ENCODE measurements around the gene TEX53.

TEX53 gene

DNA sequence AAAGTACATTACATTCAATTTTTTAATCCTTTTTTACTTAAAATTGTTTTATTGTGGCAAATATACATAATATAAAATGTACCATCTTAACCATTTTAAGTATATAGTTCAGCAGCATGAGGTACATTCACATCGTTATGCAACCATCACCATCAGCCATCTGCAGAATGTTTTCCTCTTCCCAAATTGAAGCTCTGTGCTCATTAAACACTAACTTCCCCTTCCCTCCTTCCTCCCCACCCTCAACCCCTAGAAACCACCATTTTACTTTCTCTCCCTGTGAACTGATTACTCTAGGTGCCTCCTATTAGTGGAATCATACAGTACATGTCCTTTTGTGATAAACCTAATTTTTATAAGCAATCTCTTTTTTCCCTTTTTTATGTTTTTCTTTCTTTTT, 15.6 kb downstream of the TEX53 start:
- TF ChIP-seq EZH2phosphoT487 (IDR thresholded peaks at IDR 0.05; ENCODE audit: borderline replicate concordance): no peak
- TF ChIP-seq, protein P1, sequence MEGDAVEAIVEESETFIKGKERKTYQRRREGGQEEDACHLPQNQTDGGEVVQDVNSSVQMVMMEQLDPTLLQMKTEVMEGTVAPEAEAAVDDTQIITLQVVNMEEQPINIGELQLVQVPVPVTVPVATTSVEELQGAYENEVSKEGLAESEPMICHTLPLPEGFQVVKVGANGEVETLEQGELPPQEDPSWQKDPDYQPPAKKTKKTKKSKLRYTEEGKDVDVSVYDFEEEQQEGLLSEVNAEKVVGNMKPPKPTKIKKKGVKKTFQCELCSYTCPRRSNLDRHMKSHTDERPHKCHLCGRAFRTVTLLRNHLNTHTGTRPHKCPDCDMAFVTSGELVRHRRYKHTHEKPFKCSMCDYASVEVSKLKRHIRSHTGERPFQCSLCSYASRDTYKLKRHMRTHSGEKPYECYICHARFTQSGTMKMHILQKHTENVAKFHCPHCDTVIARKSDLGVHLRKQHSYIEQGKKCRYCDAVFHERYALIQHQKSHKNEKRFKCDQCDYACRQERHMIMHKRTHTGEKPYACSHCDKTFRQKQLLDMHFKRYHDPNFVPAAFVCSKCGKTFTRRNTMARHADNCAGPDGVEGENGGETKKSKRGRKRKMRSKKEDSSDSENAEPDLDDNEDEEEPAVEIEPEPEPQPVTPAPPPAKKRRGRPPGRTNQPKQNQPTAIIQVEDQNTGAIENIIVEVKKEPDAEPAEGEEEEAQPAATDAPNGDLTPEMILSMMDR (conservative IDR thresholded peaks at IDR 0.05; ENCODE audit: low read length): no peak
- H2AFZ ChIP-seq (ENCODE audit: low read length): no peak overlapping the region
- H3K9ac ChIP-seq (ENCODE audit: low read depth, low read length, poor library complexity, severe bottlenecking): no peak overlapping the region
- peaks cover 62% of the 10 kb centered on the region; the same call in 1 of the 2 replicates for H3K36me3 ChIP-seq (ENCODE audit: insufficient read depth, low read length)
- H3K27me3 ChIP-seq (ENCODE audit: insufficient read depth, low read length, poor library complexity, severe bottlenecking): no peaks in the 10 kb centered on the region
- H3K4me3 ChIP-seq (ENCODE audit: low read length, poor library complexity, severe bottlenecking): no peak overlapping the region
- H3K9me3 ChIP-seq (ENCODE audit: insufficient read depth, low read depth, low read length): no peaks in the 10 kb centered on the region; the same call in 1 of the 2 replicates
- H4K20me1 ChIP-seq (ENCODE audit: insufficient read depth, low read length, poor library complexity, severe bottlenecking): no peaks in the 10 kb centered on the region
- no peaks in the 10 kb centered on the region for H3K79me2 ChIP-seq (ENCODE audit: insufficient read depth, low read length)
- H3K4me2 ChIP-seq (ENCODE audit: low read depth, low read length, poor library complexity, severe bottlenecking): no peak overlapping the region
- H3K9me2 ChIP-seq (replicated peaks; ENCODE audit: low read depth, low read length): no peaks in the 10 kb centered on the region
- H3F3A ChIP-seq (ENCODE audit: low read depth): no peaks in the 10 kb centered on the region
- no peaks in the 10 kb centered on the region for H3K4me1 ChIP-seq (ENCODE audit: insufficient read depth, low read length, poor library complexity, severe bottlenecking)

DNA sequence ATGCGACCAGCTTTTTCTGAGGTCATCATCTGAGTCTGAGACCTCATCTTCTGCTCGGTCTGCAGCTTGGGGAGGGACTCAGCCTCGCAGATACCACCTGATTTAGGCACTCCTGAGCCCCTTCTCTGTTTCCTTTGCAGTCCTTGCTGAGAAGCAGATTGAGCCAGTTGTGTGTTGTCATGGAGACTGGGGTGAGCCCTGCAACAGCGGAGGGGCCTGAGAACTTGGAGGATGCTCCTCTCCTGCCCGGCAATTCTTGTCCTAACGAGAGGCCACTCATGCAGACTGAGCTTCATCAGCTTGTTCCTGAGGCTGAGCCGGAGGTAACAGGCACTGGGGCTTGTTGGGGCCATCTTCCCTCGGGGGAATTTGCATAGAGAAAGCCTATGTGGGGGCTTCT, 19.2 kb downstream of the TEX53 start:
- peaks cover 64% of the 10 kb centered on the region; the same call in 1 of the 2 replicates for H3K36me3 ChIP-seq (ENCODE audit: insufficient read depth, low read length)
- no peaks in the 10 kb centered on the region for H3F3A ChIP-seq (ENCODE audit: low read depth)
- no peaks in the 10 kb centered on the region for H3K79me2 ChIP-seq (ENCODE audit: insufficient read depth, low read length)
- H3K9me3 ChIP-seq (ENCODE audit: insufficient read depth, low read depth, low read length): no peaks in the 10 kb centered on the region
- no peak overlapping the region for H2AFZ ChIP-seq (ENCODE audit: low read length)
- H3K9ac ChIP-seq (ENCODE audit: low read depth, low read length, poor library complexity, severe bottlenecking): no peak overlapping the region
- H3K9me2 ChIP-seq (replicated peaks; ENCODE audit: low read depth, low read length): no peaks in the 10 kb centered on the region
- H4K20me1 ChIP-seq (ENCODE audit: insufficient read depth, low read length, poor library complexity, severe bottlenecking): no peaks in the 10 kb centered on the region
- no peaks in the 10 kb centered on the region for H3K4me1 ChIP-seq (ENCODE audit: insufficient read depth, low read length, poor library complexity, severe bottlenecking)
- H3K27me3 ChIP-seq (ENCODE audit: insufficient read depth, low read length, poor library complexity, severe bottlenecking): no peaks in the 10 kb centered on the region
- no peak overlapping the region for H3K4me3 ChIP-seq (ENCODE audit: low read length, poor library complexity, severe bottlenecking)
- no peak for TF ChIP-seq EZH2phosphoT487 (IDR thresholded peaks at IDR 0.05; ENCODE audit: borderline replicate concordance)
- TF ChIP-seq, protein P1 (conservative IDR thresholded peaks at IDR 0.05; ENCODE audit: low read length): no peak
- no peak overlapping the region for H3K4me2 ChIP-seq (ENCODE audit: low read depth, low read length, poor library complexity, severe bottlenecking)

DNA sequence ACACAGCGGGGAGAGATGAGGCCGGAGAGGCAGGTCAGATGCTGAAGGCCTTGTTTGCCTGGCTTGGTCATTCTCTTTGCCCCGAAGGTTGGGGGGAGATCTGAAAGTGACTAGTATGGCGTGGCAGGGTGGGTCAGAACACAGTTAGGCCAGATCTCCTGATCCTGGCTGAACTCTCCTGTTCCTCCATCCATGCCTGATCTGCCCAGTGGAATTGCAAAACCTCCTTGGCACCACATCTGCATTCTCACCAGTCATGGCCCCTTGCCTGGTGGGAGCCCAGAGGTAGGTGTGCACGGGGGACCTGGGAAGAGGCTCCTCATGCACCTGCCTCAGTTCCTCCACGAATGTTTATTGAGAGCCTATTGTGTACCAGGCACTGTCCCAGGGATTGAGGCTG, 23.2 kb downstream of the TEX53 start:
- Histone ChIP-seq H3K9me2 (replicated peaks; ENCODE audit: low read depth, low read length) (no peaks in the 10 kb centered on the region), H4K20me1 (ENCODE audit: insufficient read depth, low read length, poor library complexity, severe bottlenecking) (no peaks in the 10 kb centered on the region), H3K36me3 (ENCODE audit: insufficient read depth, low read length) (peaks cover 80% of the 10 kb centered on the region; the same call in 1 of the 2 replicates)

More for the DNA sequence above, 23.2 kb downstream of the TEX53 start:
- H3K9me3 ChIP-seq (ENCODE audit: insufficient read depth, low read depth, low read length): no peaks in the 10 kb centered on the region
- H3K4me1 ChIP-seq (ENCODE audit: insufficient read depth, low read length, poor library complexity, severe bottlenecking): no peaks in the 10 kb centered on the region
- H3K27me3 ChIP-seq (ENCODE audit: insufficient read depth, low read length, poor library complexity, severe bottlenecking): no peaks in the 10 kb centered on the region
- H3K4me3 ChIP-seq (ENCODE audit: low read length, poor library complexity, severe bottlenecking): no peak overlapping the region
- TF ChIP-seq, protein P1 (conservative IDR thresholded peaks at IDR 0.05; ENCODE audit: low read length): no peak
- no peak for TF ChIP-seq EZH2phosphoT487 (IDR thresholded peaks at IDR 0.05; ENCODE audit: borderline replicate concordance)
- no peak overlapping the region for H3K9ac ChIP-seq (ENCODE audit: low read depth, low read length, poor library complexity, severe bottlenecking)
- H3K79me2 ChIP-seq (ENCODE audit: insufficient read depth, low read length): no peaks in the 10 kb centered on the region
- H3K4me2 ChIP-seq (ENCODE audit: low read depth, low read length, poor library complexity, severe bottlenecking): no peak overlapping the region
- H3F3A ChIP-seq (ENCODE audit: low read depth): no peaks in the 10 kb centered on the region
- no peak overlapping the region for H2AFZ ChIP-seq (ENCODE audit: low read length)
